Inferior parietal cortex (tissue), 1 donor: ENCODE measurements around the gene PROZ.
"Not testable (repeated sequence)": the region's sequence is repeated elsewhere in the genome, so short reads cannot be mapped to it uniquely, and the experiment has no call there.

ENCODE experiments used
- DNase-seq: peaks from one replicate; pipeline ENCODE4 v3.0.0-alpha.2; 2016; ENCODE audit errors: extremely low spot score

Gene PROZ

GRCh38 chr13:113157929-113158747 is at the start of gene PROZ:
PROZ (plus strand) TSS chr13:113158648; CDS start chr13:113158661, 13 bp downstream.
- no peak for DNase-seq

- DNase-seq = no peak
Observed at GRCh38 chr13:113109151-113110047, 49.0 kb upstream of the PROZ start.

- DNase-seq = no peak
Observed at GRCh38 chr13:113110048-113110851, 48.2 kb upstream of the PROZ start.

- DNase-seq = no peak
Observed at GRCh38 chr13:113110852-113111315, 47.6 kb upstream of the PROZ start.

- not testable (repeated sequence) for DNase-seq
Observed at GRCh38 chr13:113111821-113112220, 46.6 kb upstream of the PROZ start.

GRCh38 chr13:113112475-113112874 is 46.0 kb upstream of the PROZ start:
- not testable (repeated sequence) for DNase-seq

GRCh38 chr13:113112893-113113845 is 45.3 kb upstream of the PROZ start:
- DNase-seq = no peak

GRCh38 chr13:113113846-113114271 is 44.6 kb upstream of the PROZ start:
- no peak for DNase-seq

GRCh38 chr13:113114511-113115362 is 43.7 kb upstream of the PROZ start:
- no peak for DNase-seq

- no peak for DNase-seq
Observed at GRCh38 chr13:113115363-113116205, 42.9 kb upstream of the PROZ start.

GRCh38 chr13:113116206-113116800 is 42.1 kb upstream of the PROZ start:
- no peak for DNase-seq

GRCh38 chr13:113116871-113117271 is 41.6 kb upstream of the PROZ start:
- DNase-seq = no peak

GRCh38 chr13:113117335-113117872 is 41.0 kb upstream of the PROZ start:
- DNase-seq = no peak

GRCh38 chr13:113117911-113118260 is 40.6 kb upstream of the PROZ start:
- no peak for DNase-seq

- no peak for DNase-seq
Observed at GRCh38 chr13:113118261-113119021, 40.0 kb upstream of the PROZ start.

- DNase-seq = no peak
Observed at GRCh38 chr13:113119166-113119821, 39.2 kb upstream of the PROZ start.

GRCh38 chr13:113119822-113120189 is 38.6 kb upstream of the PROZ start:
- DNase-seq = no peak
